Adrenal gland (tissue), 5 donors: ENCODE data around the gene TRAF1.

Experiments used
- CTCF ChIP-seq, 6 experiments: fragments of 450-650 bp in 4 of 6; fragments of 200-600 bp in 2 of 6; sonication (generic) in 1 of 6; IDR thresholded peaks; 1 replicate in 5 of 6; 2 replicates in 1 of 6; pipeline versions ENCODE4 v1.5.1 to v1.8.0; 2016 to 2021; ENCODE audit warnings: antibody characterized with exemption in 6 of 6, mild to moderate bottlenecking in 2 of 6, moderate library complexity in 1 of 6
- POLR2A ChIP-seq, 2 donors: fragments of 450-650 bp; IDR thresholded peaks; one replicate each; pipeline ENCODE4 v1.6.1; 2017; ENCODE audit warnings: antibody characterized with exemption in 2 of 2, mild to moderate bottlenecking in 2 of 2, moderate library complexity in 1 of 2
- donor health status: DM: no; HTN: no; CAD: no.

DNA sequence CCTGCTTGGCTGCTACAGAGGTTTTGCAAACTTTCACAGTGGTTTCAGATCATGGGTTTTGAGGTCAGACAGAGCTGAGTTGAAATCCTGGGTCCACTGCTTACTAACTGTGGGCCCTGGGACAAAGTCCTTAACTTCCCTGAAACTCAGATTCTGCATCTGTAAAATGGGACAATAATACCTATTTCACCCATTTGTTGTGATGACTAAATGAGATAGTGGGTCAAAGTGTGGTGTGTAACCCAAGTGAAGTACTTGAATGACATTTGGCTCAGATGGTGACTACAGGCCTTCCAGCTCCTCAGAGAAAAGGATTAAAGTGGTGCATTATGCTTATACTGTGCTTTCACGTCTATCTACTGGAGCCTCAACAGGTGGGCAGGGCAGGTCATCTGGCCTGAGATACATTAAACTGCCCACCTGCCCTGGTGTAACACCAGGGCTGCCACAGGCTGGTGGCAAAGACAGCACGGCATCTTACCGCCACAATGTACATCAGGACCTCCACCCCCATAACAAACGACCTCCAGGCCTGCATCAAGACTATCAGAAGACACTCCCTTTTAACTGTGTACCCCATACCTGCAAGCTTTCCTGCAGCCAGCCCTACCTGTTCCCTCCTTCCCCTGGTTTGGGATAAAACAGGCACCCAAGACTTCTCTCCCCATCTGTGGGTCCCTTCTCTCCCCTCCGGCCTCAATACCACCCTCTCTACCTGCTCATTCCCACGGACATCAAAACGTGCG is 846 bp upstream of the TRAF1 start:
- TF ChIP-seq CTCF (IDR thresholded peaks at IDR 0.05), result no peak
- TF ChIP-seq POLR2A (IDR thresholded peaks at IDR 0.05), result no peak
